Measurements from ENCODE around the gene ELP5. TPM values are rescaled to one million over a fixed set of nuclear protein-coding genes. Genes with fewer than 3 reads are reported as not detected.
A peak's percentile ranks its signal among the peaks of the same experiment; 100 is the strongest.

Gene ELP5
- total RNA-seq, 1 donor from 2014 or later: 37.6 TPM

- Mint-ChIP-seq H3K27me3 (ENCODE audit: unreplicated experiment) (no peaks in the 10 kb centered on the region), H3K27ac (ENCODE audit: unreplicated experiment) (peak overlapping the region; percentile 47), H3K9me3 (ENCODE audit: unreplicated experiment) (no peaks in the 10 kb centered on the region), H3K36me3 (ENCODE audit: unreplicated experiment) (peaks cover 7% of the 10 kb centered on the region), H3K4me1 (ENCODE audit: unreplicated experiment) (peaks cover 20% of the 10 kb centered on the region), H3K4me3 (ENCODE audit: unreplicated experiment) (no peak overlapping the region)
- no peak for DNase-seq (ENCODE audit: extremely low spot score, unreplicated experiment)
- TF ChIP-seq, protein P1, sequence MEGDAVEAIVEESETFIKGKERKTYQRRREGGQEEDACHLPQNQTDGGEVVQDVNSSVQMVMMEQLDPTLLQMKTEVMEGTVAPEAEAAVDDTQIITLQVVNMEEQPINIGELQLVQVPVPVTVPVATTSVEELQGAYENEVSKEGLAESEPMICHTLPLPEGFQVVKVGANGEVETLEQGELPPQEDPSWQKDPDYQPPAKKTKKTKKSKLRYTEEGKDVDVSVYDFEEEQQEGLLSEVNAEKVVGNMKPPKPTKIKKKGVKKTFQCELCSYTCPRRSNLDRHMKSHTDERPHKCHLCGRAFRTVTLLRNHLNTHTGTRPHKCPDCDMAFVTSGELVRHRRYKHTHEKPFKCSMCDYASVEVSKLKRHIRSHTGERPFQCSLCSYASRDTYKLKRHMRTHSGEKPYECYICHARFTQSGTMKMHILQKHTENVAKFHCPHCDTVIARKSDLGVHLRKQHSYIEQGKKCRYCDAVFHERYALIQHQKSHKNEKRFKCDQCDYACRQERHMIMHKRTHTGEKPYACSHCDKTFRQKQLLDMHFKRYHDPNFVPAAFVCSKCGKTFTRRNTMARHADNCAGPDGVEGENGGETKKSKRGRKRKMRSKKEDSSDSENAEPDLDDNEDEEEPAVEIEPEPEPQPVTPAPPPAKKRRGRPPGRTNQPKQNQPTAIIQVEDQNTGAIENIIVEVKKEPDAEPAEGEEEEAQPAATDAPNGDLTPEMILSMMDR (IDR thresholded peaks at IDR 0.05): no peak
These were observed 44.7 kb upstream of the ELP5 start for GRCh38 chr17:7207120-7208001.

- DNase-seq (ENCODE audit: extremely low spot score, unreplicated experiment): no peak
- no peak overlapping the region for H3K4me3 Mint-ChIP-seq (ENCODE audit: unreplicated experiment)
- peaks cover 21% of the 10 kb centered on the region for H3K4me1 Mint-ChIP-seq (ENCODE audit: unreplicated experiment)
- TF ChIP-seq, protein P1 (IDR thresholded peaks at IDR 0.05): no peak
- no peak overlapping the region for H3K27ac Mint-ChIP-seq (ENCODE audit: unreplicated experiment)
- no peaks in the 10 kb centered on the region for H3K27me3 Mint-ChIP-seq (ENCODE audit: unreplicated experiment)
- H3K36me3 Mint-ChIP-seq (ENCODE audit: unreplicated experiment): peaks cover 1% of the 10 kb centered on the region
- no peaks in the 10 kb centered on the region for H3K9me3 Mint-ChIP-seq (ENCODE audit: unreplicated experiment)
These were observed 43.9 kb upstream of the ELP5 start for GRCh38 chr17:7208027-7208571.

DNA sequence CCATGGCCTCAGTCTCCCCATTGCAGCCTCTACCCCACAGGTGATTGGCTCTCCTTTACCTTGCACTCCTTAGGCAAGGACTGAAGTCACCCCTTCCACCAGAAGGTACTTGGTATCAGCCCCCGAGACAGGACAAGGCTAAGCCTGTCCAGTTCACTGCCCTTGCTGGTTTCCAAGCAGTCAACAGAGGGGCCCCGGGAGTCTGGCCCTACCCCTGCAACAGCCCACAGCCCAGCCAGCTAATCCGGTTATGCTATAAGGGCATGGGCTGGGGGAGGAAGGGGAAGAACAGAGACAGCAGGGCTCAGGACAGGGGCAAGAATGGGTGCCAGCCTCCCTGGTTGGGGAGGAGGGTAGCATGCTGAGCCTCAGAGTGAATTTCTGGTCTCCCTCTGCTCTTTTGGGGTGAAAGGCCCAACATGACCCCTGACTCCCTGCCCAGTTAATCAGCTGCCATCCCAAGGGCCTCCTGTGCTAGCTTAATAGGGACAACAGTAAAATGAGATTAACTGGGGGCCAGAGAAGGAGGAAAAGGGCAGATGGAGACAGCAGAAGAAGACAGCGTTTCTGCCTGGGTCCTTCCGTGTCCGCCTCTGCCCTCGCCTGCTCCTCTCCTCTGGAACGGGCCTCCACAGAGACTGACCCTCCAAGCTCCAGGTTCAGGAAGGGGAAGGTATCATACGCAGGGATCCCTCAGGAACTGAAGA lies 43.1 kb upstream of the ELP5 start:
- H3K4me1 Mint-ChIP-seq (ENCODE audit: unreplicated experiment): peaks cover 28% of the 10 kb centered on the region
- DNase-seq (ENCODE audit: extremely low spot score, unreplicated experiment): no peak
- H3K27ac Mint-ChIP-seq (ENCODE audit: unreplicated experiment): no peak overlapping the region
- no peaks in the 10 kb centered on the region for H3K27me3 Mint-ChIP-seq (ENCODE audit: unreplicated experiment)
- no peak overlapping the region for H3K4me3 Mint-ChIP-seq (ENCODE audit: unreplicated experiment)
- peaks cover 1% of the 10 kb centered on the region for H3K36me3 Mint-ChIP-seq (ENCODE audit: unreplicated experiment)
- TF ChIP-seq, protein P1 (IDR thresholded peaks at IDR 0.05): no peak
- H3K9me3 Mint-ChIP-seq (ENCODE audit: unreplicated experiment): no peaks in the 10 kb centered on the region

DNA sequence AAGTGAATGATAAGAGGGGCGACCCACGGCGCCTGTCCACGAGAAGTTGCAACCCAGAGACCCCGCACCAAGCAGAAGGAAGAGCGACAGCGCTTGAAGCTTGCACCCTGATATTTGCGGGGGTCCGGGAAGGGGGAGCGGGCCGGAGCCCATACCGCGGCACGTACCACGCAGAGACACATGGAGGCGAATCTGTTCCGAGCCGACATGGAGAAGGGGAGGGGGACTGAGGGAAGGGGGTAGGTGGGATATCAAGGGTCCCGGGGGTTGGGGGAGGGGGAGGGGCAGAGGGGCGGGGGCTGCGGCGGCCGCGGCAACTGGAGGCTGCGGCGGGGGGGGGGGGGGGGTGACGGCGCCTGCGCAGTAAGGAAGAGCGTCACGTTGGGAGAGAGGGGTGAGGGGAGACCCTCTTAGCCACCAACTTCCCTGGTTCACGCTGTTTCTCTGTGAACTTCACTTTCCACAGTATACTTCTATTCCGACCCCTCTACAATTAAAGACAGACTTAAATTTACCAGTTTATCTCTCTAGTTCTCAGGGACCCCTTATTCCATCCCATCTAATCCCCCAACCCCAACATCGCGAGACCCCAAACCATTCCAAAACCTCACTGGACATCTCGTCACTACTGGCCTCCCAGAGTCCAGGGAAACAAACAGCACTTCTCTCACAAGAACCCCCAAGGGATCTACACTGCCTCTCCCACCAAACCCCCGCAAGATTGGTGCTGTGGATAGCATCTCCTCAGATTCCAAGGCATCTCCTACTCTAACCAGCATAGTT lies 40.3 kb upstream of the ELP5 start:
- peaks cover 1% of the 10 kb centered on the region for H3K36me3 Mint-ChIP-seq (ENCODE audit: unreplicated experiment)
- H3K4me1 Mint-ChIP-seq (ENCODE audit: unreplicated experiment): peaks cover 38% of the 10 kb centered on the region
- no peak overlapping the region for H3K4me3 Mint-ChIP-seq (ENCODE audit: unreplicated experiment)
- no peaks in the 10 kb centered on the region for H3K27me3 Mint-ChIP-seq (ENCODE audit: unreplicated experiment)
- DNase-seq (ENCODE audit: extremely low spot score, unreplicated experiment): no peak
- TF ChIP-seq, protein P1 (IDR thresholded peaks at IDR 0.05): no peak
- H3K9me3 Mint-ChIP-seq (ENCODE audit: unreplicated experiment): no peaks in the 10 kb centered on the region
- H3K27ac Mint-ChIP-seq (ENCODE audit: unreplicated experiment): no peak overlapping the region
